Measurements from ENCODE around the gene TCEA3.
A peak's percentile ranks its signal among the peaks of the same experiment; 100 is the strongest.

TCEA3 gene

GRCh38 chr1:23453455-23454000 is 29.0 kb upstream of the TCEA3 start:
- H3K4me1 ChIP-seq = peaks cover 15% of the 10 kb centered on the region
- H3K4me2 ChIP-seq (ENCODE audit: low read length) = no peak overlapping the region
- H3K79me2 ChIP-seq = no peaks in the 10 kb centered on the region
- H2AFZ ChIP-seq = no peak overlapping the region
- TF ChIP-seq CTCF (IDR thresholded peaks at IDR 0.05) = no peak
- H3K9me3 ChIP-seq (ENCODE audit: control insufficient read depth, low read length) = no peaks in the 10 kb centered on the region
- H3K9ac ChIP-seq = no peak overlapping the region
- no peaks in the 10 kb centered on the region for H3K36me3 ChIP-seq (ENCODE audit: control insufficient read depth, insufficient read depth, low read length)
- no peak overlapping the region for H3K27ac ChIP-seq
- H3K27me3 ChIP-seq (ENCODE audit: control insufficient read depth, insufficient read depth, low read length) = no peaks in the 10 kb centered on the region
- no peak overlapping the region for H3K4me3 ChIP-seq (ENCODE audit: low read depth, low read length)

GRCh38 chr1:23452011-23452411 is 27.5 kb upstream of the TCEA3 start:
- peak overlapping the region; percentile 64 for H3K4me2 ChIP-seq (ENCODE audit: low read length)
- H3K27me3 ChIP-seq (ENCODE audit: control insufficient read depth, insufficient read depth, low read length) = no peaks in the 10 kb centered on the region
- no peak for TF ChIP-seq CTCF (IDR thresholded peaks at IDR 0.05)
- no peaks in the 10 kb centered on the region for H3K36me3 ChIP-seq (ENCODE audit: control insufficient read depth, insufficient read depth, low read length)
- no peaks in the 10 kb centered on the region for H3K79me2 ChIP-seq
- H3K9ac ChIP-seq = no peak overlapping the region
- H3K4me1 ChIP-seq = peaks cover 15% of the 10 kb centered on the region
- peak overlapping the region; percentile 75 for H3K27ac ChIP-seq
- peak overlapping the region; percentile 17 for H3K4me3 ChIP-seq (ENCODE audit: low read depth, low read length)
- H3K9me3 ChIP-seq (ENCODE audit: control insufficient read depth, low read length) = no peaks in the 10 kb centered on the region
- H2AFZ ChIP-seq = peak overlapping the region; percentile 22

- Histone ChIP-seq H3K4me2 (ENCODE audit: low read length) (peak overlapping the region; percentile 64), H2AFZ (no peak overlapping the region), H3K27me3 (ENCODE audit: control insufficient read depth, insufficient read depth, low read length) (no peaks in the 10 kb centered on the region), H3K36me3 (ENCODE audit: control insufficient read depth, insufficient read depth, low read length) (no peaks in the 10 kb centered on the region), H3K9me3 (ENCODE audit: control insufficient read depth, low read length) (no peaks in the 10 kb centered on the region), H3K9ac (no peak overlapping the region), H3K4me3 (ENCODE audit: low read depth, low read length) (peak overlapping the region; percentile 17), H3K4me1 (peaks cover 15% of the 10 kb centered on the region), H3K27ac (peak overlapping the region; percentile 75), H3K79me2 (no peaks in the 10 kb centered on the region)
- no peak for TF ChIP-seq CTCF (IDR thresholded peaks at IDR 0.05)
Measured at GRCh38 chr1:23451441-23451840, 26.9 kb upstream of the TCEA3 start.

GRCh38 chr1:23450894-23451293 is 26.3 kb upstream of the TCEA3 start:
- Histone ChIP-seq H3K79me2 (no peaks in the 10 kb centered on the region), H3K4me1 (peaks cover 15% of the 10 kb centered on the region), H2AFZ (no peak overlapping the region), H3K27me3 (ENCODE audit: control insufficient read depth, insufficient read depth, low read length) (no peaks in the 10 kb centered on the region), H3K9me3 (ENCODE audit: control insufficient read depth, low read length) (no peaks in the 10 kb centered on the region), H3K4me3 (ENCODE audit: low read depth, low read length) (no peak overlapping the region), H3K4me2 (ENCODE audit: low read length) (no peak overlapping the region), H3K36me3 (ENCODE audit: control insufficient read depth, insufficient read depth, low read length) (no peaks in the 10 kb centered on the region), H3K27ac (no peak overlapping the region), H3K9ac (no peak overlapping the region)
- TF ChIP-seq CTCF (IDR thresholded peaks at IDR 0.05) = no peak

GRCh38 chr1:23449958-23450357 is 25.4 kb upstream of the TCEA3 start:
- no peak overlapping the region for H3K4me3 ChIP-seq (ENCODE audit: low read depth, low read length)
- no peak overlapping the region for H3K27ac ChIP-seq
- peaks cover 15% of the 10 kb centered on the region for H3K4me1 ChIP-seq
- H3K4me2 ChIP-seq (ENCODE audit: low read length) = no peak overlapping the region
- TF ChIP-seq CTCF (IDR thresholded peaks at IDR 0.05) = no peak
- H3K9ac ChIP-seq = no peak overlapping the region
- no peak overlapping the region for H2AFZ ChIP-seq
- H3K9me3 ChIP-seq (ENCODE audit: control insufficient read depth, low read length) = no peaks in the 10 kb centered on the region
- H3K79me2 ChIP-seq = no peaks in the 10 kb centered on the region
- H3K36me3 ChIP-seq (ENCODE audit: control insufficient read depth, insufficient read depth, low read length) = no peaks in the 10 kb centered on the region
- no peaks in the 10 kb centered on the region for H3K27me3 ChIP-seq (ENCODE audit: control insufficient read depth, insufficient read depth, low read length)

Measured in parathyroid adenoma (tissue), 2 donors.